Stimulated activated CD4-positive, alpha-beta T cell treated with anti-CD3 and anti-CD28 coated beads, Interleukin-1b, Interleukin-23, amount 100 ng/mL, for 24 hours (primary cell): ENCODE data around the gene KCNIP4.

Source experiments
- DNase-seq, 4 experiments: peaks; one replicate each; pipeline ENCODE4 v3.0.0-alpha.2; 2020; ENCODE audit warnings: low read depth in 4 of 4, low spot score in 1 of 4

KCNIP4 gene

DNA sequence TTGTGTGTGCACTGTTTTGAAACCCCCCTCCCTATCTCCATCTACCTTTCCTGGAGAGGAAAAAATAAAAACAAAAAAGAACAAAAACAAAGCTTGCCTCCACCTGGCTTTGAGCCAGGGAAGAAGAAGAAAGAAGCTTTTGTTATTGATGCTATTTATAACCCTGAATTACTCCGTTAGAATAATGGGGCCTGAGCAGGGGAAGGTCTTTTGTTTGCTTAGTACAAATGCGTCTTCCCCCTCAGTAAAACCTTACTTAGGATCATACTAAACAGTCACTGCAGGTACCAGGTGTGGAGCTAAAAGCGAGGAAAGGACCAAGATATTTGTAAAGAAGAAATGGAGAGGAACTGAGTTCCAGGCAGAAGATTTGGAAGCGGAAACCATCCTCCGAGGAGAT, 352.1 kb downstream of the KCNIP4 start:
- DNase-seq, result no peak

DNA sequence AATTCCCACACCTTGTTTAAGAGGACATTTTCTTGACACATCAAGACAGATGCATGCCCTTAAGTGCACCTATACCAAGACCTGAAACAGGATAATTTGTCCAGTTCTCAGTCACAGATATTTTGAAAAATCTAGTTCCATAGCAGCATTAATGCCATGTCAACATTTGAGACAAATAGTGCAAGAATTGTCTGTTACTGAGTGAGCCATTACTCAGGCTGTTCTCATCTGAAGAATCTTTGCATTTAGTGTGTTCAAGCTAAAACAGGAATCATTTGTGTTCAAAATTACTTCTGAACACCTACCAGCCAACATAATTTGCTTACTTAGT, 354.9 kb downstream of the KCNIP4 start:
- DNase-seq, result no peak

DNA sequence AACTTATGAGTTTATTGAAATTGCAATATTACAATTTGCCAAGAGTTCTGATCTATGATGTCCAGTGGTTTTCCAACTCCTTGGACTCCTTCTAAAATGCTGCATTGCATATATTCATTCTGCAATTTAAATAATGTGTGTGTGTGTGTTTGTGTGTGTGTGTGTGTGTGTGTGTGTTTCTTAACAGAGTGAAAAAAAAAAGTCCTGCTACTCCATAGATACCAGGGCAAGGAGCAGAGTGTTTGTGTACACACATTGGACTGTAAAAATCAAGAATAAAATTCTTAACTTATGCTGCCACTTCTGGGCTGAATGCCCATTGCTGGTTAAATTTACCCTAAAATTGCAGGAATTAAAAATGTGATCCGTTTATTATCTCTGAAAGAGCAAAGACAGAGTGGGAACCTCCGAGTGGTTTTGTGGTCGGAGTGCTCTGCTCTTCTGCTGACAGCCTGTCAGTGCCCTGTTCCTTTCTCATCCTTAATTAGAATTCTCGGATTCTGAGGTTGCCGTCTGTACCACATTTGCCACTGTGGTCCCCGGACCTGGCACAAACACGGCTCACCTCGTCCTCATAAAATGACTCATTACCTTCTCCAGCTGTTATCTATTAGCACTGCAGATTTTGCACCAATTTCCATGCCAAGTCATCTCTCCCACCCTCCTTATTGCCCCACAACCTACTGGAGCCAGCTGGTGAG, 355.5 kb downstream of the KCNIP4 start:
- DNase-seq, result no peak

DNA sequence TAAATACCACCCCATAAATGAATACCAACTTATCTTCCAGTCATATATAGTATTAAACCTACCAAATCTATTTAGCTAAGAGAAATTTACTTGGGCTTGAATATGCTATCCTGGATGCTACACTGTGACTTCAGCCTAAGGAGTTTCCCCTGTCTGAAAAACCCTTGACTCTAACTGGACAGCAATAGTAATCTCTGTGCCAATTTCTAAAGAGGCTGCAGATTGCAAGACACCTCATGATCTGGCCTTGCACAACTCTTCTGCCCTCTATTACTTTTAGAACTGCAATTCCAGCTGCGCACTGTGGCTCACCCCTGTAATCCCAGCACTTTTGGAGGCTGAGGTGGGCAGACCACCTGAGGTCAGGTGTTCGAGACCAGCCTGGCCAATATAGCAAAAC, 371.5 kb downstream of the KCNIP4 start:
- no peak for DNase-seq

DNA sequence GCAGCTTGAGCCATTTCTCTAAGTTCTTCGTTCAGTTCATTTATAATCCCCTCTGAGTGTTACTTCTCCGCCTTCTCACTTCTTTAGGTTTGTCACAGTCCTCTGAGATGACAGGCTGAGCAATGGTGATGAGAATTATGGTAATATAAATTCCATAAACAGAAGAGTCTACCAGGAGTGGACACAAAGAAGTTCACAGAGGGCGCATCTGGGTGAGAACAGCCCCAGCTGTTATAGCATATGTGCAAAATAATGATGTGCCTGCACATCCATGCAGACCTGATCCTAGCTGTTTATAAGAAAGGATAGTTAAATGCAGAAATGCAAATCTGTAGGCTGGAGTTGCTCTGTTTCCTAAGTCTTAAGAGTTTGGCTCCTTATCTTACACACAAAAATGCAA, 377.5 kb downstream of the KCNIP4 start:
- DNase-seq, result no peak

DNA sequence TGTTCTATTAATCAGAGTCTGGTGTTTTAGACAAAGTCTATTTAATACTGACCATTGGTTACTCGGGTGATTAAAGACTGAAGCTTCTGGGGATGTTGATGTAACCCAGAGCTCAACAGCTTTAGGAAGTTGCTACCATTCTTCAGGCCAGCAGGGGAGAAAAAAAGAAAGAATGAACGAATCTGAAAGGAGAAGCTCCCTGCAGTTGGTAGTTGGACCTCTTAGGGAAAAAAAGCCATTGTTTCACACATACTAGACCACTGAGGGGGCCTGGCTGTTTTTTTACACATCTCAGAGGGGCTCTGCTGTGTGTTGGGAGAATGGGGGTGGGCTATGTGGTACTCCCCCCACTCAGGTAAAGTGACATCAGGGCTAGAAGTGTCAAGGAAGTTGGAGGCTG, 378.9 kb downstream of the KCNIP4 start:
- DNase-seq, result no peak

DNA sequence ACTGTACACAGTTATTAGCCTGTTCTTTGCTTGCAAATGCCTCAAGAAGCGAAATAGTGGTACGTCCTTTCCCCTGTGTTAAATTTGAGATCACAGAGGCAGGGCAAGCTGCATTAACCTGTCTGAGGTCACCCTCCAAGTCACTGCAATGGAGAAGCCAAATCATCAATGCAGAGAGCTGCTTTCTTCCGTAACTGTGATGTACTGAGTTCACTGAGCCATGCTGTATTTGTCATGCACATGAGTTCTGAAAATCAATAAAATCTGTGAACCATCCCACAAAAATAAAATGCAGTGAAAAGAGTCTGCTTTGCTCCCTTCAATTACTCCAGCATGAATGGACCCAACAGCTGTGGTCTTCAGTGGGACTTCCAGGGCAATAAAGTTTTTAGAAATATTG, 393.5 kb downstream of the KCNIP4 start:
- no peak for DNase-seq

DNA sequence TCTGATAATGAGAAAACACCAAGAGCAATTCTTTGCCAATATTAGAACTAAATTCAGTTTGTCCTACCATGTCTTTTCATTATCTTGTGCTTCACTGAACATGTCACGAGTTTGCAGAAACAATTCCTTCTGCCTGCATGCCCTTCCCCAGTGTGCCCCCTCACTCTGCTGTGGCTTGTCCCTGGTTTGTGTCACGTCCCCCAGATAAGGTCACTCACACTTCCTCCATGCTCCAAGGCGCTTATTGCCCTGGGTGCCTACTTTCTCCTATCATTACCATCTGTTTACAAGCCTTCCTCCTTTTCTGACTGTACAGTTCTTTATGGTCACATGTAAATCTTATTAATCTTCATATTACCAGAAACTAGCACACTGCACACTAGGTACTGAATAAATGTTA, 394.1 kb downstream of the KCNIP4 start:
- no peak for DNase-seq

DNA sequence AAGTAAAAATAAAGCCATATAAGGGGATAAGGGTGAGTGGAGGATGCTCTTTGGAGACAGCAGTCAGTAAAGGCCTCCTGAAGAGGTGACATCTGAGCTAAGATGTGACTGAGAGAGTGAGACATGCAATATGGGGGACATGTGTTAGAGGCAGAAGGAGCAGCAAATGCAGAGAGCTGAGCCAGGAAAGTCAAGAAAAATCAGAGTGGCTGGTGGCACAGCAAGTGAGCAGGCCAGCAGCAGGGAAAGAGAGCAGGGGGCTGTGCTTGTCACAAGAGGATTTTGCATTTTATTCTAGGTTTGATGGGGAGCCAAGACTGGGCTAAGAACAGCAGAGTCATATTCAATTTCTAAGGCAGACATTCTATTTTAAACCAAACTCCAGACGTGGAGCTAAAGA, 394.5 kb downstream of the KCNIP4 start:
- no peak for DNase-seq

DNA sequence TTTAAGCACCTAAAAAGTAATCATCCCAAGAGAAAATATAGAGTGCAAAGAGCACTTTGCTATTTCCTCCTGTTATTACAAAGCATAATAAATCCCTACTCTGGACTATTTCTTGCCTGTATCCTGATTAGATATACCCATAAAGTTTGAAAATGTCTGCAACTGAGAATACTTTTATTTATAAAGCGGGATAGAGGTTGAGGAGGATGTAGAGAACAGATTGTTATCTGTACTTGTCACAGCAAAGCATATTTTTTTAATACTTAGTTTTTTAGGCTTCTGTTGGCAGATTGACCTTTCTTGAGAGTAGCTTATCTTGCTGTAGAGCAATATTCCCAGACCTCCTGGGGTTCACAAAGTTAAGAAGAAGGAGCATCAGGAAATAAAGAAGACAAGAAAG, 396.1 kb downstream of the KCNIP4 start:
- no peak for DNase-seq

DNA sequence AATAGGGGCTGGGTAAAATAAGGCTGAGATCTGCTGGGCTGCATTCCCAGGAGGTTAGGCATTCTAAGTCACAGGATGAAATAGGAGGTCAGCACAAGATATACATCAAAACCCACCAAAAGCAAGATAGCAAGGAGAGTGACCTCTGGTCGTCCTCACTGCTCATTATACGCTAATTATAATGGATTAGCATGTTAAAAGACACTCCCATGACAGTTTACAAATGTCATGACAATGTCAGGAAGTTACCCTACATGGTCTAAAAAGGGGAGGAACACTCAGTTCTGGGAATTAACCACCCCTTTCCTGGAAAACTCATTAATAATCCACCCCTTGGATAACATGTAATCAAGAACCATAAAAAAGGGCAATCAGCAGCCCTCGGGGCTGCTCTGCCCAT, 403.6 kb downstream of the KCNIP4 start:
- no peak for DNase-seq

DNA sequence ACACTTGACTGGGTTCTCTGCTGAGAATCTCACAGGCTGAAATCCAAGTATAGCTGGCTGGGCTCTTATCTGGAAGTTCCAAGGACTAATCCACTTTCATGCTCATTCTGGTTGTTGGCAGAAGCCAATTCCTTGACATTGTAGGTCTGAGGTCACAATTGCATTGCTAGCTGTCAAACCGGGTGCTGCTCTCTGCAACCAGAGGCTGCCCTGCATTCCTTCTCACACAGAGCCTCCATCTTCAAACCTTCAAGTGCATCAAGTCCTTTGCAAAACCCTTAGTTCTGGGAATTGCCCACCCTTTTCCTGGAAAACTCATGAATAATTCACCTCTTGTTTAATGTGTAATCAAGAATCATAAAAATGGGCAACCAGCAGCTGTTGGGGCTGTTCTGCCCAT, 404.2 kb downstream of the KCNIP4 start:
- DNase-seq, result no peak

DNA sequence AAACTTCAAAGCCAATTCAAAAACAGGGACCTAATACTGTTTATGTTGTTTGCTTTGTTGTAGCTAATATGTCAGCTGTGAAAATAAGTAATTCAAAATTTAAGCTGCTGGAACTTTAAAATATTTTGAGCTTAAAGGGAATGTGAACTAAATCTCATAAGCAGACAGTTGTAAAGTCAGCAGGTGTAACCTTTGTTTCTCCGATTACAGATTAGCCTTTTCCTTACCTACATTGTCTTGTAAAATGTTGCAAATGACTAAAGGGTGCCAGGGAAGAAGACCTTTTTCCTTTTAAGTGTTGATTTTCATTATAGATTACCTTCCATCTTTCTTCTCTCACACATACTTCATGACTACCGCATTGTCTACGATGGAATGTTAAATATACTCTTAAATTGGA, 405.1 kb downstream of the KCNIP4 start:
- DNase-seq, result no peak

DNA sequence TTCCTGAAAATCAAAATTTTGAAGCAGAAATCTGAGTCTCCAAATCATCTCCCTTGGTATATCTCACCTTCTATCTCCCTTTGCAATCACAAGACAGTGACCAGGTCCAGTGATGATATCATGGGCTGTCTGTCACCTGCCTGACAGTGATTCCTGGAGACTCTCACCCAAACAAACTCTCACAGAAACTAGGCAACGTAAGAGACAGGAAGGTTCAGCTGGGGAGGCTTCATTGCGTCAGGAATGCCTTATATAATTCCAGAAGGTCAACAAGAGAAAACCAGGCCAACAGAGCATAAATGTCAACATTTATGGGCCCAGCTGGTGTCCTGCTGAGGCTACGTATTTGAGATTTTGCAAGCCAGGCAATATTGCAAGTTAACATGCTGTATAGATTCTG, 412.7 kb downstream of the KCNIP4 start:
- DNase-seq, result no peak

DNA sequence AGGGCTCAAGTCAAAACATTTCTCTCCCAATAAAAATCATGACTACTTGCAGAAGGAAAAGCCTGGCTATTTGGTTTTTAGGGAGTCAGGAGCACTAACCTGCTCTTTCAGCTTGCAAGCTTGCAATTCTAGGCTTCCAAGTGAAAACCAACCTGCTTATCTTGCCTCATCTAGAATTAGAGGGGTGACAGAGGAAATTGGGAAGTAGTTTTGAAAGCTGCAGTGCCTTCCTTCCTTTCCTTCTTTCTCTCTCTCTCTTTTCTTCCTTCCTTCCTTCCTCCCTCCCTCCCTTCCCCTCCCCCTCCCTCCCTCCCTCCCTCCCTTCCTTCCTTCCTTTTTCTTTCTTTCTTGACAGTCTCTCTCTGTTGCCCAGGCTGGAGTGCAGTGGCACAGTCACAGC, 417.5 kb downstream of the KCNIP4 start:
- no peak for DNase-seq

DNA sequence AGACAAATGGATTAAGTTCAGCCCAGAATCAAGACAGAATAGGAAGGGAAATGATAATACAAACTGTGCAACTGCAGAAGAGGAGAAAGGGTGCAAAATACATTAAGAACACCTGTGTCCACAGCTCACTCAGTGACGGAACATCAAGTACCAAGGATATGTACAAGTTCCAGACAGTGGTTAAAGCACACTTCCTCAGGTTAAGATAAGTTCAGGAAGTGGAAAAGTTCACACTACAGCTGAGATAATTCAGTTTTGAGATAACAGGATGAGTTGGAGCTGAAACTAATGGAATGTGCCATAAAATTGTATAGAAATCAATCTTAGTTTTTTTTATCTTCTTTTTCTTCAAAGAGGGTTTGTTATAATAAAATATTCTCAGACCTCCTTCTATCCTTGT, 419.4 kb downstream of the KCNIP4 start:
- no peak for DNase-seq

DNA sequence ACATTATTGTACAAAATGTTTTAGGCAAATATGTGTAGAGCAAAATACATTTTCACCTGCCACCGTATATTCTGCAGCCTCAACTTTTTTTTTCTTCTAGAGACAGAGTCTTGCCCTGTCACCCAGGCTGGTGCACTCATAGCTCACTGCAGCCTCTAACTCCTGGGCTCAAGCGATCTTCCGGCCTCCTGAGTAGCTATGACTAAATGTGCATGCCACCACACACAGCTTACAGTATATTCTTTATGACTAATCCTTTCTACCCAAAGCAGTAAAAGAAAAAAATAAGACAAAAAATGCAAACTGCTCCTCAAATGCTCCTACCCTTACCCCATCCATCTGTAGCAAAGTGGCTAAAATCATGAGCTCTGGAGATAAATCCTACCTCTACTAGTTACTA, 426.3 kb downstream of the KCNIP4 start:
- DNase-seq, result no peak

DNA sequence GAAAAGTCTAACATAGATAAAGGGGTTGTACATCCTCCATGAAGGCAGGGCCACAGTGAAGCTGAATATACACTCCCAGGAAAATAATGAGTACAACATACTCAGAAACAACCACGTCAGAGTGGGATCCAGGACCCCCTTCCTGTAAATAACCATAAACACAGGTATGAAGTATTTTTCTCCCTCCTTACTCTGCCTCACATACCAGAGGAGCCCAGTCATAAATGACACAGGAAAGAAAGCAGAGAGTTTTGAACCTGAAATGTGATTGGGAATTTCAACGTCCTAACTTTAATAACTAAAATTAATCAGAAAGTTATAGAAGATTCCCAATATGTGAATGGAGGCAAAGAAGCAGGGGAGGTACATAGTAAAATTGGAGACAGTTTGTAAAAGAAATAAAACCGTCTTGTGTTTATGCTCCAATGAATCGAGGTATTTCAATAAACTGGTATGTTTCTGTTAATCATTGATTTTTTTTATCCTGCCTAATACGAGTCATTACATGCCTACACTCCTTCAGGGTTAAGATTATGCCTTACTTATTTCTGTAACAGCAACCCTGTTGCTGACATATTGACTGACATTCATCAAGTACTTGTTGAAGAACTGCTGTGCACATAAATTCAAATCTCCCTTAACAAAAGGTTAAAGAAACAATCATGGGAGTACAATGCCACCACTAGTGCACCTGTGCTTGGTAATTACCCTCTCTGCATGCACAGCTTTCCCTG, 431.3 kb downstream of the KCNIP4 start:
- DNase-seq, result no peak

DNA sequence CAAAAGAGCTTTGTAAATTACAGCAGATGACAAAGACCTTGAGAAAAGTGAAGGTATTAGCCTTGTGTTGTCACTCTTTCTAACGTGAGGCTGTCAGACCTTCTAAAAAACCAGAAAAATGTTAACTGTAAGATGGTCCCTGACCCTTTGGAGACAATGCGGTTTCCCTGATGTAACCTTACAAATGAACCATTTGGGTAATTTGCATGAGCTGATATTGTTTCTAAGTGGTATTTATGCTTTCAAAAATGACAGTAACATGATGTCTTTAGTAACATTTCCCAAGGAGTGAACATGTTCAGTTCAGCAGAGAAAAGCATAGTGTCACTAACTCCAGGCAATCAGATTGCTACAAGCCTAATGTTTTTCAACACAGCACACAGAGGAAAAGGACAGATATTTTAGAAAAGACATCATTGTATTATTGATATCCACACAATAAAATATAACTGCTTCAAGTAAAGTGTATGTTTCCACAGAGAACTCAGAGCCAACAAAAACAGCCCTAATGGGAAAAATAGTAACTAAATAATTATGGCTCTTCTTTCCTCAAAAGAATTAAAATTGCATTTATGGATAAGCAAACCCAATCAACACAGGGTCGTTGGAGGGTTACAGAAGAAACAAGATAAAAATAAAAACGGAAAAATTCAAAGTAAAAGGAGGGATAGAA, 434.4 kb downstream of the KCNIP4 start:
- no peak for DNase-seq

DNA sequence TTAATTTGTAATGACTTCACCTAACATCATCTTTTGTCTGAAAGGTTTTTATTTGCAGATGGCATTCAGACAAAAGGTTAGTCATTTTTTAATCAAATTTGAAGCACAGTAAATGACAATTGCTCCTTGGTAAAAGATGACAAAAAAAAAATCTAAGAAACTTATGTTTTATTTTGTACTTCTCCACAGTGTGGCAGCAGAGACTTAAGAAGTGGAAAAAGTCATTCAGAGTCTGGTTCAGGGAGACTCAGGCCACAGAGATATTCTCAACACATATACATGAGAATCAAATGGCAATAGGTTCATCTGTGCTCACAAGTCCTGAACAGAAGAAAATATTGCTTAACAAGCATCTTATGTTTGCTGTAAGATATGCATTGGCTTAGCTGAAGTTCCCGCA, 436.2 kb downstream of the KCNIP4 start:
- DNase-seq, result no peak

DNA sequence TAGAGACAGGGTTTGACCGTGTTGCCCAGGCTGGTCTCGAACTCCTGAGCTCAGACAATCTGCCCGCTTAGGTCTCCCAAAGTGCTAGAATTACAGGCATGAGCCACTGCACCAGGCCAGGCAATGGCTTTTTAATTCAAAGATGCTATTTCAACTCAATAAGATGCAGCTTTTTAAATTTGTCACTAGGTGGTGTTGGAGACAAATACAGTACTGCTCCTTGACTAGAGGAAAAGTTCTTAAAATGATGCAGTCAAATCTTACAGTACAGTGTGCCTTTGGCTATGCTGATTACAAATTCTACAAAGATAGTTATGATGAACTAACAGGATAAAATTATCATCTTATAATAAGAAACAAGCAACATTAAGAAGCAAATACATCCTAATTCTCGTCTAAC, 441.1 kb downstream of the KCNIP4 start:
- DNase-seq, result no peak

DNA sequence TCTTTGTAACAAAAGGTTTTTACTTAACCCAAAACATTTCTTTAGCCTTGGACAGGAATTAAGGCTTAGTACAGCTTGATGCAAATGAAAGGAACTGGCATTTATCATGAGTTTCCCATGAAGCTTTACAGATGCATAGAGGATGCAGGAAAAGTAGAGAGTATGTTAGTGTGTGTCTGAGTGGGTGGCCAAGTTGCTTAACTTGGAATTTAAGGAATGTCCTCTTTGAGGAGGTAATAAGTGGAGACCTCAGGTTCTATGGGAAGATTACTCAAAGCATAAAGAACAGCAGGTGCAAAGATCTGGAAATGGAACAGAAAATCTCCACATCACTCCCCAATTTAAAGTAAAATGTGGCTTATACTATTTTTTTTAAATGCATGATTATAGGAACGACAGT, 457.9 kb downstream of the KCNIP4 start:
- DNase-seq, result no peak

DNA sequence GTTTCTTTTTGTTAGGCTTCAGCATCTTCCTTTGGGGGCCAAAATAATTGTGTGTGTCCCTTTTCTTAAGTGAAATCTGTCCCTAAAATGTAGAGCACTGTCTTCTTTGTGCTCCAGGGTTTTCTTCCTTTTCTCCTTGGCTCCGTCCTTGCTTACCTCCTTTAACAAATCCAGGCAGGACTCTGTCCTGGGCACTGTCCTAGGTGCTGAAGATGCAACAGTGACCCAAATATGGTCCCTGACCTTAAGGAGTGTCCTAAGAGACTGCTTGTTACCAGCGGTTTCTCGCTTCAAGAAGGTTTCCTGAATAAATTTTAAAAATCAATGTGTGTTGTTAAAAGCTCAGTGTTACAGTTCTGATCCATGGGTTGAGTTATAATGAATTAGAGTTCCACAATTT, 471.8 kb downstream of the KCNIP4 start:
- no peak for DNase-seq
